Psoas muscle (tissue), 8 donors: ENCODE data around the gene VTA1. TPM values are rescaled to one million over a fixed set of nuclear protein-coding genes. Genes with fewer than 3 reads are reported as not detected.

Experiments
- ATAC-seq, 4 donors: fragments of 200-7000 bp; cut with Tn5 transposase; one replicate each; pipeline ENCODE4 v1.9.1; 2020; ENCODE audit warnings: moderate library complexity in 3 of 4, mild to moderate bottlenecking in 2 of 4
- DNase-seq, 2 donors: peaks; one replicate each; pipeline ENCODE4 v3.0.0-alpha.2; 2020
- H3K27ac ChIP-seq: fragments of 200-600 bp; one replicate; pipeline ENCODE4 v1.8.0; 2022
- H3K27me3 ChIP-seq, 3 donors: fragments of 200-600 bp in 1 of 3; one replicate each; pipeline versions ENCODE4 v1.6.1 to v1.8.0; 2013 to 2022; ENCODE audit warnings: low read length in 2 of 3, mild to moderate bottlenecking in 2 of 3, moderate library complexity in 1 of 3; ENCODE audit not compliant: insufficient read depth in 3 of 3
- H3K36me3 ChIP-seq, 2 donors: fragments of 200-600 bp in 1 of 2; one replicate each; pipeline versions ENCODE4 v1.6.1 to v1.8.0; 2013 to 2022; ENCODE audit warnings: low read depth in 1 of 2, mild to moderate bottlenecking in 1 of 2, moderate library complexity in 1 of 2; ENCODE audit not compliant: insufficient read depth in 1 of 2
- H3K4me1 ChIP-seq: fragments of 200-600 bp; one replicate; pipeline ENCODE4 v1.8.0; 2022
- H3K4me3 ChIP-seq: fragments of 200-600 bp; one replicate; pipeline ENCODE4 v1.8.0; 2022; ENCODE audit warnings: mild to moderate bottlenecking
- H3K9me3 ChIP-seq: fragments of 200-600 bp; one replicate; pipeline ENCODE4 v1.8.0; 2022
- WGBS, 3 donors: extraction: QIAGEN DNeasy Blood & Tissue Kit; methylation state at CpG; one replicate each; pipeline versions ENCODE4 v1.1.6 to v1.1.7; 2013; 5-methylcytosine and 5-hydroxymethylcytosine counted together
- intact Hi-C, 2 donors: fragments of 100-400 bp; cut with DNase I; formaldehyde crosslinking; loops; one replicate each; pipeline versions ENCODE4 v1.11.0 to v1.14.2; 2022
- polyA plus RNA-seq, 3 donors: library from polyadenylated mRNA; stranded (reverse); fragments of 200-250 nt; gene quantifications; one replicate each; pipeline ENCODE4 v1.2.3, GENCODE V29; 2013
- total RNA-seq, 4 donors: library from RNA; stranded (reverse); fragmentation: NEBNext Ultra II Directional in 2 of 4; extraction: Animal tissue kit (Norgen Biotek cat#: 25700) in 2 of 4; gene quantifications; one replicate each; pipeline versions ENCODE4 v1.2.1 to v1.2.4, GENCODE V29; 2021 to 2023
- TF ChIP-seq, protein P1 (sequence below): fragments of 200-600 bp; IDR thresholded peaks from one replicate; pipeline ENCODE4 v1.8.0; 2022; ENCODE audit warnings: antibody characterized with exemption
- donor health status: healthy with polysubstance abuse.
- donor health status: DM: no; HTN: no; CAD: no; lungs with moderate emphysema.
- donor health status: Bipolar disorder and iron deficiency.
- donor health status: healthy.
- donor health status: DM: yes; HTN: yes; CAD: no.
- donor health status: DM: no; HTN: no; CAD: no.
- donor health status: DM: no; HTN: no; CAD: no.
- donor health status: DM: yes; HTN: yes; CAD: no.

VTA1 gene
- total and polyA plus RNA-seq, 7 donors = 46.9 to 101 (median 57.9) TPM

DNA sequence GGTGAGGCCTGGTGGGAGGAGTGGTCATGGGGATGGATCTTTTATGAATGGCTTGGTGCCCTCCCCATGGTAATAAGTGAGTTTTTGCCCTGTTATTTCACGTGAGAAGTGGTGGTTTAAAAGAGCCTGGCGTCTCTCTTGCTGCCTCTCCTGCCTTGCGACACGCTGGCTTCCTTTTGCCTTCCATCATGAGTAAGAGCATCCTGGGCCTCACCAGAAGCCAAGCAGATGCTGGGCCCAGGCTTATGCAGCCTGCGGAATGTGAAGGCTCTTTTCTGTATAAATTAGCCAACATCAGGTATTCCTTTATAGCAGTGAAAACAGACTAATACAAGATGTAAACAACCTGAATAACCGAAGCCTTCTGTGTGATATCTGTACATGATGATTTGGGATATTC lies 27.6 kb downstream of the VTA1 start:
- TF ChIP-seq, protein P1, sequence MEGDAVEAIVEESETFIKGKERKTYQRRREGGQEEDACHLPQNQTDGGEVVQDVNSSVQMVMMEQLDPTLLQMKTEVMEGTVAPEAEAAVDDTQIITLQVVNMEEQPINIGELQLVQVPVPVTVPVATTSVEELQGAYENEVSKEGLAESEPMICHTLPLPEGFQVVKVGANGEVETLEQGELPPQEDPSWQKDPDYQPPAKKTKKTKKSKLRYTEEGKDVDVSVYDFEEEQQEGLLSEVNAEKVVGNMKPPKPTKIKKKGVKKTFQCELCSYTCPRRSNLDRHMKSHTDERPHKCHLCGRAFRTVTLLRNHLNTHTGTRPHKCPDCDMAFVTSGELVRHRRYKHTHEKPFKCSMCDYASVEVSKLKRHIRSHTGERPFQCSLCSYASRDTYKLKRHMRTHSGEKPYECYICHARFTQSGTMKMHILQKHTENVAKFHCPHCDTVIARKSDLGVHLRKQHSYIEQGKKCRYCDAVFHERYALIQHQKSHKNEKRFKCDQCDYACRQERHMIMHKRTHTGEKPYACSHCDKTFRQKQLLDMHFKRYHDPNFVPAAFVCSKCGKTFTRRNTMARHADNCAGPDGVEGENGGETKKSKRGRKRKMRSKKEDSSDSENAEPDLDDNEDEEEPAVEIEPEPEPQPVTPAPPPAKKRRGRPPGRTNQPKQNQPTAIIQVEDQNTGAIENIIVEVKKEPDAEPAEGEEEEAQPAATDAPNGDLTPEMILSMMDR = no peak
- no peak overlapping the region for H3K27ac ChIP-seq
- H3K4me3 ChIP-seq = no peak overlapping the region
- ATAC-seq = no peak
- no peak for DNase-seq
- WGBS, 3 donors = 93 to 95% (median 94%) methylated on average over 6 of the region's 6 CpGs
- intact Hi-C loops = no loop called here
- H3K27me3 ChIP-seq = no peaks in the 10 kb centered on the region
- H3K9me3 ChIP-seq = peaks cover 5% of the 10 kb centered on the region
- H3K36me3 ChIP-seq = peaks cover 0 to 58% of the 10 kb centered on the region in 2 donors
- H3K4me1 ChIP-seq = no peaks in the 10 kb centered on the region

DNA sequence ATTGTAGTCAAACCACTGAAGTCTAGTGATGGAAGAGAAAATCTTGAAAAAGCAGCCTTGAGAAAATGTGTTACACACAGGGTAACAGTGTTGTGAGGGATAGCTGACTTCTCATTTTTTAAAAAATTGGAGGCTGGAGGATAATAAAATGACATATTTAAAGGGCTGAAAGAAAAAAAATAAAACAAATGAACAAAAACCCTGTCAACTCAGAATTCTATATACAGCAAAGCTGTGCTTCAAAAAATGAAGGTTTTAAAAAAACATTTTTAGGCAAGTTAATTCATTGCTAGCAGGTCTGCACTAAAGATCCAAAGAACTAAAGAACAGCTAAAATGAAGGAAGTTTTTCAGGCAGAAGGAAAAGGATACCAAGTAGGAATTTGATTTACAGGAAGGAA lies 31.1 kb downstream of the VTA1 start:
- peaks cover 0 to 24% of the 10 kb centered on the region in 2 donors for H3K36me3 ChIP-seq
- H3K27me3 ChIP-seq = no peaks in the 10 kb centered on the region
- ATAC-seq = no peak

DNA sequence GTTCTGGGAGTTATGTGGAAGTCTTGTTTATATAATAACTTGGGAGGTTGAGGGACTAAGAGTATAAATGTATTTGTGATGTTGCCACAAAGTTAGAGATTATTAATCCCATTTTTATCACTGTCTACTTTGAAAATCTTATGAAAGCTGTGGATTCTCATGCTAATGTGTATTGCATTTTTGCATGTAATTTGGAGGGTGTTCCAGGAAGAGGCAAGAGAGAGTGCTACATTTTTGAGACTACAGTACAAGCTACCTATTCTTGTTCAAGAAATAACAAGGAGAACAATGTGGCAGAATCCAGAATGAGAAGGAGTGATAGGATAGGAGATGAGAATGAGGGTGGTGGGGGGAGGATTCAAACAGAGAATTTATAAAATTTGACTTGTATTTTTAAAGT lies 34.9 kb downstream of the VTA1 start:
- peaks cover 0 to 4% of the 10 kb centered on the region in 2 donors for H3K36me3 ChIP-seq
- TF ChIP-seq, protein P1 = no peak
- no peaks in the 10 kb centered on the region for H3K27me3 ChIP-seq
- DNase-seq (no peak), ATAC-seq (no peak)
- intact Hi-C loops = no loop called here
- peaks cover 5% of the 10 kb centered on the region for H3K9me3 ChIP-seq
- H3K4me3 ChIP-seq = no peak overlapping the region
- peaks cover 6% of the 10 kb centered on the region for H3K4me1 ChIP-seq
- H3K27ac ChIP-seq = no peak overlapping the region

More for the DNA sequence above, 31.1 kb downstream of the VTA1 start:
- intact Hi-C loops = no loop called here
- TF ChIP-seq, protein P1 = no peak
- Histone ChIP-seq H3K9me3 (peaks cover 5% of the 10 kb centered on the region), H3K27ac (no peak overlapping the region), H3K4me1 (no peaks in the 10 kb centered on the region), H3K4me3 (no peak overlapping the region)
- DNase-seq = no peak

DNA sequence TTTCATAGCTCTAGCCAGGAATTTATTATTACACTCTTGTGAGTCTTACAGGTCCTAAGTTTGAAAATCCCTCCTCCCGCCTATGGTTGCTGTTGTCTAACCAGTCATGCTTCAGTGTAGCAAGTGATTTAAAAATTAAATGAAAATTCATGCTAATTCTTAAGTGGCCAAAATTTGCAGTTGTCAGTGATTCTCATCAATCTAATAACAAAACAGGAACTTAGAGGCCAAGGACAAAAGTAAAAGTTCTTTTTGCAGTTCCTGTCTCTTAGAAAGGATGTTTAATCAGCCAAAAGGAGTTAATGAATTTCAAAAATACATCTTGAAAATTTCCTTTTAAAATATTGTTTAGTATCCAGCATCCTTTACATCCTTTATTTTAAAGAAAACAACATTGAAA lies 36.3 kb downstream of the VTA1 start:
- Histone ChIP-seq H3K27ac (no peak overlapping the region), H3K4me1 (peaks cover 14% of the 10 kb centered on the region), H3K4me3 (no peak overlapping the region), H3K36me3 (no peaks in the 10 kb centered on the region), H3K9me3 (no peaks in the 10 kb centered on the region), H3K27me3 (no peaks in the 10 kb centered on the region)
- WGBS, 3 donors = 87 to 97% (median 89%) methylated on average over 1 of the region's 1 CpG
- intact Hi-C loops = no loop called here
- DNase-seq = no peak
- ATAC-seq = no peak
- TF ChIP-seq, protein P1 = no peak

DNA sequence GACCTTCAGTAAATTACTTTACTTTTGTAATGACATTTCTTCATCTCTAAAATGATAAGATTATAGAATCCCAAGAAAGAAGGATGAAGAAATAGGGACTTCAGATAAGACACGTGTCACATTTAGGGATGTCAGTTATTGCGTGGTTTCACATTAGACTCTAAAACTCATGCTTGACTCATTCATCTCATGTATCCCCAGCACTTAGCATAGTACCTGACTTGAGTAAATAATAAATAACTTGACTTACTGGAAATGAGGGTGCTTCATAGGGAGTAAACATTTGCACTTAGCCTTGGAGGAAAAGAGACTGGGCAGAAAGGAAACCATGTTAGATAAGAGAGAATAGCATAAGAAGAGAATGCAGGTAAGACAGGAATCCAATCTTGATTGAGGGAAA lies 37.2 kb downstream of the VTA1 start:
- WGBS, 3 donors = 95 to 98% (median 96%) methylated on average over 2 of the region's 2 CpGs
- H3K4me3 ChIP-seq = no peak overlapping the region
- peaks cover 14% of the 10 kb centered on the region for H3K4me1 ChIP-seq
- DNase-seq (no peak), ATAC-seq (no peak)
- peaks cover 0 to 2% of the 10 kb centered on the region in 2 donors for H3K36me3 ChIP-seq
- no peaks in the 10 kb centered on the region for H3K27me3 ChIP-seq
- no peak overlapping the region for H3K27ac ChIP-seq
- intact Hi-C loops = no loop called here
- TF ChIP-seq, protein P1 = no peak
- H3K9me3 ChIP-seq = no peaks in the 10 kb centered on the region
